Lung (tissue), 12 donors: Measurements from ENCODE around the gene ANKS1A. TPM values are rescaled to one million over a fixed set of nuclear protein-coding genes. Genes with fewer than 3 reads are reported as not detected.

Experiments
- ATAC-seq: fragments of 200-7000 bp; cut with Tn5 transposase; one replicate; pipeline ENCODE4 v1.9.1; 2020; ENCODE audit warnings: moderate number of reproducible peaks; ENCODE audit not compliant: insufficient read depth, low FRiP score
- DNase-seq, 3 donors: peaks; one replicate each; pipeline ENCODE4 v3.0.0-alpha.2; 2013 to 2017
- H3K27ac ChIP-seq, 2 donors: one replicate each; pipeline ENCODE4 v1.5.1; 2013; ENCODE audit warnings: mild to moderate bottlenecking in 2 of 2, moderate library complexity in 2 of 2, control low read depth in 1 of 2, inconsistent platforms in 1 of 2, low read depth in 1 of 2, low read length in 1 of 2
- H3K27me3 ChIP-seq, 3 donors: one replicate each; pipeline ENCODE4 v1.5.1; 2013; ENCODE audit warnings: low read length in 2 of 3; ENCODE audit not compliant: control insufficient read depth in 3 of 3, insufficient read depth in 3 of 3
- H3K36me3 ChIP-seq, 4 donors: one replicate each; pipeline ENCODE4 v1.5.1; 2013; ENCODE audit warnings: low read length in 4 of 4, mild to moderate bottlenecking in 1 of 4, moderate library complexity in 1 of 4; ENCODE audit not compliant: control insufficient read depth in 4 of 4, insufficient read depth in 4 of 4
- H3K4me1 ChIP-seq, 5 donors: one replicate each; pipeline ENCODE4 v1.5.1; 2013; ENCODE audit warnings: low read length in 5 of 5, mild to moderate bottlenecking in 2 of 5, moderate library complexity in 1 of 5; ENCODE audit not compliant: control insufficient read depth in 5 of 5, insufficient read depth in 5 of 5
- H3K4me3 ChIP-seq: one replicate; pipeline ENCODE4 v1.5.1; 2013; ENCODE audit warnings: mild to moderate bottlenecking, control low read depth, moderate library complexity
- H3K9ac ChIP-seq, 2 donors: one replicate each; pipeline ENCODE4 v1.5.1; 2013; ENCODE audit warnings: low read length in 2 of 2, control low read depth in 1 of 2; ENCODE audit not compliant: insufficient read depth in 1 of 2
- H3K9me3 ChIP-seq, 4 donors: one replicate each; pipeline ENCODE4 v1.5.1; 2013; ENCODE audit warnings: low read length in 3 of 4, mild to moderate bottlenecking in 1 of 4, moderate library complexity in 1 of 4; ENCODE audit not compliant: control insufficient read depth in 4 of 4, insufficient read depth in 3 of 4
- WGBS, 2 donors: extraction: QIAGEN DNeasy Blood & Tissue Kit; methylation state at CpG; one replicate each; pipeline ENCODE4 v1.1.7; 2013; 5-methylcytosine and 5-hydroxymethylcytosine counted together
- polyA plus RNA-seq, 2 donors: library from polyadenylated mRNA; stranded (reverse); fragments of 200-250 nt; gene quantifications; one replicate each; pipeline ENCODE4 v1.2.1, GENCODE V29; 2013
- total RNA-seq, 2 donors: library from RNA; depleted of rRNA in 1 of 2; stranded (reverse); fragments of >200 nt in 1 of 2; gene quantifications; one replicate each; pipeline ENCODE4 v1.2.1, GENCODE V29; 2014 to 2021
- TF ChIP-seq, protein P1 (sequence below): IDR thresholded peaks from 2 replicates; pipeline ENCODE4 v1.5.1; 2012; ENCODE audit warnings: mild to moderate bottlenecking; ENCODE audit errors: control extremely low read depth, extremely low read depth
- donor health status: control.
- donor health status: control.
- donor health status: Bipolar disorder and iron deficiency.
- donor health status: healthy.
- donor health status: DM: yes; HTN: yes; CAD: no.

Gene ANKS1A
- total and polyA plus RNA-seq, 4 donors, result 10.4 to 40.6 (median 24.3) TPM

DNA sequence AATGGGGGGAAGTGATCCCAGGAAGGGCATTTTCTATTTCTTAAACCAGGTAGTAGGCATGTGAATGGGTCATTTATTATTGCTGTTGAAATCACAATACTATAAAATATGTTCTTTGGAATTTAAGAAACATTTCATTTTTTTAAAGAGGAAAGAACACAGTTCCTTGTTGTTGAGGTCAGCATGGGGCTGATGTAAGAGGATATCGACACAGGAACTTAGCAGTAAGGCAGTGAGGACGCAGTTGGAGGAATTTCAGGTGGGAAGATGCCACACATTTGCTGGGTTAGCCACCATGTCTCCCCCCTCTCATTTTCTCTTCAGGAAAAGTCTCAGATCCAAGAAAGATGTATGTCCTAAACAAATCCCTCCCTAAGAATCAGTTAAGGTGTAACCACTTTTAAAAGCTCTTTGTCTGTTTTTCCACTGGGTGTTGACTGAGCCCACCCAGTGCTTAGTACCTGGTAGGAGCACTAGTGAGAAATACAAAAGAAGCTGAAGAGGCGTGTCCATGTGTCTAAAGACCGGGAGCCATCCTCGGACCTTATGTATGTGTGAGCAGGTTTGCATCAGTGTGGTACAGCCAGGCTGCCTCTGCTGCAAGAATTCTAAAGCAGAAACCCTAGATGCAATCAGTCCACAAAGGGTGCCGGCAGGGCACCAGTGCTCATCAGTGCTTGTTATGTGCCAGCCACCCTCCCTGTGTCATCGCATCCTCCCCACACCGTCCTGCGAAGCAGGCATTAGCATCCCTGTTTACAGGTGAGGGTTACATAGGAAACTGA, 153.2 kb downstream of the ANKS1A start:
- no peak for DNase-seq
- H3K9me3 ChIP-seq, result no peaks in the 10 kb centered on the region
- no peaks in the 10 kb centered on the region for H3K27me3 ChIP-seq
- H3K27ac ChIP-seq, result peak overlapping the region in 1 of 2 donors; percentile 30
- TF ChIP-seq, protein P1, sequence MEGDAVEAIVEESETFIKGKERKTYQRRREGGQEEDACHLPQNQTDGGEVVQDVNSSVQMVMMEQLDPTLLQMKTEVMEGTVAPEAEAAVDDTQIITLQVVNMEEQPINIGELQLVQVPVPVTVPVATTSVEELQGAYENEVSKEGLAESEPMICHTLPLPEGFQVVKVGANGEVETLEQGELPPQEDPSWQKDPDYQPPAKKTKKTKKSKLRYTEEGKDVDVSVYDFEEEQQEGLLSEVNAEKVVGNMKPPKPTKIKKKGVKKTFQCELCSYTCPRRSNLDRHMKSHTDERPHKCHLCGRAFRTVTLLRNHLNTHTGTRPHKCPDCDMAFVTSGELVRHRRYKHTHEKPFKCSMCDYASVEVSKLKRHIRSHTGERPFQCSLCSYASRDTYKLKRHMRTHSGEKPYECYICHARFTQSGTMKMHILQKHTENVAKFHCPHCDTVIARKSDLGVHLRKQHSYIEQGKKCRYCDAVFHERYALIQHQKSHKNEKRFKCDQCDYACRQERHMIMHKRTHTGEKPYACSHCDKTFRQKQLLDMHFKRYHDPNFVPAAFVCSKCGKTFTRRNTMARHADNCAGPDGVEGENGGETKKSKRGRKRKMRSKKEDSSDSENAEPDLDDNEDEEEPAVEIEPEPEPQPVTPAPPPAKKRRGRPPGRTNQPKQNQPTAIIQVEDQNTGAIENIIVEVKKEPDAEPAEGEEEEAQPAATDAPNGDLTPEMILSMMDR, result no peak
- 77 to 87% methylated on average over 9 of the region's 9 CpGs for WGBS, 2 donors
- H3K36me3 ChIP-seq, result peaks cover 0 to 9% (median 1%) of the 10 kb centered on the region in 4 donors
- peaks cover 23 to 34% (median 29%) of the 10 kb centered on the region in 5 donors for H3K4me1 ChIP-seq
- no peak for ATAC-seq
- H3K9ac ChIP-seq, result no peak overlapping the region
- no peak overlapping the region for H3K4me3 ChIP-seq

DNA sequence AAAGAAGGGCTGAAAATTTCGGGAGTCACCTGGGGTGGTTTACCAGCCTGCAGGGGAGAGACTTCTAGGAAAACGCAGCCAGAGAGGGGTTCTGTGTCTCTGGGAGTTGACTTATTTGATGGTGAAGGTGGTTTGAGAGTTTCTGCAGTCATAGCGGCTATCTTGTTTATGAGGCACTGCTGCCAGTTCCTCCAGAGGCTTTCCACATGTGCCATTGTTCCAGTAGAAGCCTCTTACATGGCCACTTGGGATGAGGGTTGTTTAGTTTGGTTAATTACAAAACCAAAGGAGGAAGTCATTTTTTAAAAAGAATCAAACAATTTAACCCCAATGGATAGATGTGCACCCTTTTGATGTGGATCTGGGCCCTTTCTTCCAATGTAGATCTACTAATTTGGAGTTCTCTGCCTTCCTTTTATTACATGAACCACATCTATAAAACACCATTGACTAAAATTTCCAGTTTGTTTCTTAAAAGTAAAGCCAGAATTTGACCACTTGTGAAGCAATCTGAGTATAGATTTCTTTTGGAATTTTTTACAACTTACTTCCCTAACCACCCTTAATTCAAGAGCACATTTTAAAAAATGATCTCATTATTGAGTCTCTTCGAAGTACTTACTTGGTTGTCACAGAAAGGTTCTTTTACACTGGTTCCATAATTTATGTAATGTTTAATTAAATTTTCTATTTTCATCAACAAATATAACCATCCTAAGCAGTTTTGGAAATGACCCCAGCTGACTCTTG, 154.5 kb downstream of the ANKS1A start:
- H3K4me3 ChIP-seq, result no peak overlapping the region
- peaks cover 0 to 9% (median 1%) of the 10 kb centered on the region in 4 donors for H3K36me3 ChIP-seq
- H3K9me3 ChIP-seq, result no peaks in the 10 kb centered on the region
- no peak for ATAC-seq
- H3K4me1 ChIP-seq, result peaks cover 35 to 47% (median 37%) of the 10 kb centered on the region in 5 donors
- H3K9ac ChIP-seq, result no peak overlapping the region
- WGBS, 2 donors, result 46 to 53% methylated on average over 4 of the region's 4 CpGs
- TF ChIP-seq, protein P1, result no peak
- no peaks in the 10 kb centered on the region for H3K27me3 ChIP-seq
- peak overlapping the region; percentile 82 to 94 for H3K27ac ChIP-seq
- no peak for DNase-seq

DNA sequence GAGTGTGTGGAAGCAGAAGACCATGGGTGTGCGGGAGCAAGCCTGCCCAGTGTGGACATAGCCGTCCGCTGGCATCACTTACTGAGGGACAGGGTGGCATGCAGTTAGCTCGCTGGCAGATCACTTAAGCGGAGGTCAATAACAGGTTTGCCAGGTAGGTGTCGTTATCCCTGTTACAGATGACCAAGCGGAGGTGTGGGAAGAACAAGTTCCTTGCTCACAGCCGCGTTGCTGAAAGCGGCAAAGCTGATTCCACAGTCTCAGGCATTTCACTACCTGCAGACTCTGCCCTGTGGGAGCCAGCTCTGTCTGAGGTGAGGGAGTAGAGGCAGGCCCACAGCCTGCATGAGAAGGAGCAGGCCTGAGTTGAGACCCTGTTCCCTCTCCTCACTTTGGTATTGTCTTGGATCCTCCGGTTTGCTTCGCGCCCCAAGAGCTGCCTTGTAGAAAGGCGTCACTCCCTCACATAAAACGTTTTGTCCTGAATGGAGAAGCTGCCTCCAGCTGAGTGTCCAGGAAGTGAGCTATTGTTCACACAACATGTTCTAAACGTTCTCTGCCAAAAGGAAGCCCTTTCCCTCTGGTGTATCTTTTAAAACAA, 155.2 kb downstream of the ANKS1A start:
- H3K9me3 ChIP-seq, result no peaks in the 10 kb centered on the region
- DNase-seq (peak in 2 of 3 donors; percentile 53 to 67), ATAC-seq (peak; percentile 35)
- H3K36me3 ChIP-seq, result peaks cover 0 to 9% (median 1%) of the 10 kb centered on the region in 4 donors
- H3K4me1 ChIP-seq, result peaks cover 35 to 54% (median 42%) of the 10 kb centered on the region in 5 donors
- H3K9ac ChIP-seq, result no peak overlapping the region
- WGBS, 2 donors, result 45 to 53% methylated on average over 16 of the region's 16 CpGs
- no peaks in the 10 kb centered on the region for H3K27me3 ChIP-seq
- H3K4me3 ChIP-seq, result no peak overlapping the region
- peak overlapping the region; percentile 82 to 94 for H3K27ac ChIP-seq
- TF ChIP-seq, protein P1, result no peak
